HG03432 (cell line): ENCODE data around the gene GRIK2.

Experiments used
- ATAC-seq: cut with Tn5 transposase; IDR thresholded peaks from one replicate; pipeline ENCODE4 v1.9.1; 2021; ENCODE audit warnings: mild to moderate bottlenecking, moderate library complexity; ENCODE audit not compliant: unreplicated experiment

Gene GRIK2

GRCh38 chr6:101454106-101454676, 60.7 kb downstream of the GRIK2 start:
- no peak for ATAC-seq

- ATAC-seq: no peak
These were observed 64.8 kb downstream of the GRIK2 start for GRCh38 chr6:101458336-101458735.

- no peak for ATAC-seq
These were observed 65.3 kb downstream of the GRIK2 start for GRCh38 chr6:101458826-101459225.

GRCh38 chr6:101462576-101462975, 69.1 kb downstream of the GRIK2 start:
- ATAC-seq: no peak

GRCh38 chr6:101465863-101466262, 72.4 kb downstream of the GRIK2 start:
- no peak for ATAC-seq

- ATAC-seq: no peak
These were observed 83.9 kb downstream of the GRIK2 start for GRCh38 chr6:101477436-101477835.

- no peak for ATAC-seq
These were observed 85.4 kb downstream of the GRIK2 start for GRCh38 chr6:101478891-101479290.

GRCh38 chr6:101482606-101483005, 89.1 kb downstream of the GRIK2 start:
- no peak for ATAC-seq

- no peak for ATAC-seq
These were observed 91.3 kb downstream of the GRIK2 start for GRCh38 chr6:101484781-101485180.

- no peak for ATAC-seq
These were observed 92.6 kb downstream of the GRIK2 start for GRCh38 chr6:101486124-101486523.

GRCh38 chr6:101486726-101487125, 93.2 kb downstream of the GRIK2 start:
- no peak for ATAC-seq

GRCh38 chr6:101489456-101489855, 95.9 kb downstream of the GRIK2 start:
- no peak for ATAC-seq

GRCh38 chr6:101490857-101491256, 97.3 kb downstream of the GRIK2 start:
- ATAC-seq: no peak

GRCh38 chr6:101502818-101503217, 109.3 kb downstream of the GRIK2 start:
- ATAC-seq: no peak

GRCh38 chr6:101509536-101509935, 116.0 kb downstream of the GRIK2 start:
- ATAC-seq: no peak

GRCh38 chr6:101513181-101513580, 119.7 kb downstream of the GRIK2 start:
- no peak for ATAC-seq

- no peak for ATAC-seq
These were observed 123.1 kb downstream of the GRIK2 start for GRCh38 chr6:101516578-101516977.

GRCh38 chr6:101517632-101518031, 124.1 kb downstream of the GRIK2 start:
- ATAC-seq: peak; percentile 88

- ATAC-seq: no peak
These were observed 128.7 kb downstream of the GRIK2 start for GRCh38 chr6:101522254-101522653.

- ATAC-seq: no peak
These were observed 134.0 kb downstream of the GRIK2 start for GRCh38 chr6:101527467-101527866.

GRCh38 chr6:101528801-101529200, 135.3 kb downstream of the GRIK2 start:
- no peak for ATAC-seq

- ATAC-seq: no peak
These were observed 138.0 kb downstream of the GRIK2 start for GRCh38 chr6:101531538-101531937.

- no peak for ATAC-seq
These were observed 140.9 kb downstream of the GRIK2 start for GRCh38 chr6:101534386-101534785.
